Astrocyte of the hippocampus (primary cell): ENCODE measurements around the gene CXCL6.

Source experiments
- DNase-seq: peaks from one replicate; pipeline ENCODE4 v3.0.0; 2011; ENCODE audit warnings: low read depth, low spot score

The CXCL6 gene

GRCh38 chr4:73868206-73869129 lies 32.0 kb downstream of the CXCL6 start:
- no peak for DNase-seq

GRCh38 chr4:73869130-73870055 lies 32.9 kb downstream of the CXCL6 start, which contains the start of gene CXCL1:
TSS of gene CXCL1 (plus strand) at chr4:73869393. CDS start at chr4:73869471, 78 bp downstream.
- peak; percentile 60 for DNase-seq

- DNase-seq, result no peak
Observed at GRCh38 chr4:73870260-73870659, 33.8 kb downstream of the CXCL6 start.

GRCh38 chr4:73870768-73871167 lies 34.3 kb downstream of the CXCL6 start:
- DNase-seq, result no peak

- DNase-seq, result no peak
Observed at GRCh38 chr4:73871511-73872310, 35.2 kb downstream of the CXCL6 start.

GRCh38 chr4:73872316-73873108 lies 36.0 kb downstream of the CXCL6 start:
- no peak for DNase-seq

- no peak for DNase-seq
Observed at GRCh38 chr4:73874386-73874785, 37.9 kb downstream of the CXCL6 start.

- no peak for DNase-seq
Observed at GRCh38 chr4:73875401-73875800, 38.9 kb downstream of the CXCL6 start.

- peak; percentile 62 for DNase-seq
Observed at GRCh38 chr4:73883306-73883705, 46.8 kb downstream of the CXCL6 start.

GRCh38 chr4:73885574-73886267 lies 49.2 kb downstream of the CXCL6 start:
- no peak for DNase-seq
